Endothelial cell of umbilical vein (primary cell): Measurements from ENCODE around the gene LEMD1.

ENCODE experiments used
- EZH2 ChIP-seq: IDR thresholded peaks from 2 replicates; pipeline ENCODE4 v1.6.1; 2012; ENCODE audit warnings: borderline replicate concordance, low read depth, mild to moderate bottlenecking, moderate library complexity, low read length, inconsistent platforms; ENCODE audit not compliant: severe bottlenecking
- POLR2A ChIP-seq: IDR thresholded peaks from 2 replicates; pipeline ENCODE4 v1.6.1; 2012; ENCODE audit warnings: low read depth, mild to moderate bottlenecking, control low read depth, low read length
- TF ChIP-seq, protein P1 (sequence below), 2 donors: IDR thresholded peaks; 1 replicate in 1 of 2; 2 replicates in 1 of 2; pipeline ENCODE4 v1.5.1; 2011; ENCODE audit warnings: low read length in 2 of 2, mild to moderate bottlenecking in 2 of 2, moderate library complexity in 2 of 2, control low read depth in 1 of 2, inconsistent platforms in 1 of 2, low read depth in 1 of 2; ENCODE audit not compliant: insufficient read depth in 1 of 2; ENCODE audit errors: extremely low read depth in 1 of 2
- TF ChIP-seq, protein P2 (sequence below): IDR thresholded peaks from 2 replicates; pipeline ENCODE4 v1.6.1; 2011; ENCODE audit not compliant: insufficient read depth, insufficient read length

DNA sequence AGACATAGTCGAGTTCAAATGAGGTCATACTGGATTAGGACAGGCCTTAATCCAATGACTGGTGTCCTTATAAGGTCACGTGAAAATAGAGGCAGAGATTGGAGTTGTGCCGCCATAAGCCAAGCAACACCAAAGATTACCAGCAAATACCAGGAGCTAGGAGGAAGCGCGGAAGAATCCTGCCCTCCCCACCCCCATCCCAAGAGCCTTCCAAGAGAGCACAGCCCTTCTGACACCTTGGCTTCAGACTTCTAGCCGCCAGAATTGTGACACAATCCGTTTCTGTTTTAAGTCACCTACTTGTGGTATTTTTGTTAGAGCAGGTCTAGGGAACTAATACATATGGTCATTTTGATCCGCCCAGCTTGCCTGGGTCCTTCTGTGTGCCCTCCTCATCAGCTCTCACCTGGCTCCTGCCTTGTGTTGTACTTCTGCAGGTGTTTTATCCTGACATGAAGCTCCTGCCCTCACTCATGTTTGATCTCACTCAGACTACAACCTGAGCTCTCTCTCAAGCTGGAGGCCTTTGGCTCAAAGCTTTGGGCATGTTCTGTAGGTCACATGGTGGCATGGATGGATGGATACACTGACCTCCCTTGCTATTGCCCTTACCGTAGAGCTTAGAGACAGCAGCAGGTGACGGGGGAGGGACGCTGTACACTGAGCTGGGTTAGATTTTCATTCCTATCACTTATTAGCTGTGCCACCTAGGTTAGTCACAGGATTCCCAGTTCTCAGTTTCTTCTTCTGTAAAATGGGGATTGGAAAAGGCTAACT is 89.7 kb downstream of the LEMD1 start:
- TF ChIP-seq, protein P1, sequence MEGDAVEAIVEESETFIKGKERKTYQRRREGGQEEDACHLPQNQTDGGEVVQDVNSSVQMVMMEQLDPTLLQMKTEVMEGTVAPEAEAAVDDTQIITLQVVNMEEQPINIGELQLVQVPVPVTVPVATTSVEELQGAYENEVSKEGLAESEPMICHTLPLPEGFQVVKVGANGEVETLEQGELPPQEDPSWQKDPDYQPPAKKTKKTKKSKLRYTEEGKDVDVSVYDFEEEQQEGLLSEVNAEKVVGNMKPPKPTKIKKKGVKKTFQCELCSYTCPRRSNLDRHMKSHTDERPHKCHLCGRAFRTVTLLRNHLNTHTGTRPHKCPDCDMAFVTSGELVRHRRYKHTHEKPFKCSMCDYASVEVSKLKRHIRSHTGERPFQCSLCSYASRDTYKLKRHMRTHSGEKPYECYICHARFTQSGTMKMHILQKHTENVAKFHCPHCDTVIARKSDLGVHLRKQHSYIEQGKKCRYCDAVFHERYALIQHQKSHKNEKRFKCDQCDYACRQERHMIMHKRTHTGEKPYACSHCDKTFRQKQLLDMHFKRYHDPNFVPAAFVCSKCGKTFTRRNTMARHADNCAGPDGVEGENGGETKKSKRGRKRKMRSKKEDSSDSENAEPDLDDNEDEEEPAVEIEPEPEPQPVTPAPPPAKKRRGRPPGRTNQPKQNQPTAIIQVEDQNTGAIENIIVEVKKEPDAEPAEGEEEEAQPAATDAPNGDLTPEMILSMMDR (IDR thresholded peaks at IDR 0.05; ENCODE audit: extremely low read depth in 1 of 2, insufficient read depth in 1 of 2, low read depth in 1 of 2, low read length in 2 of 2), result no peak
- TF ChIP-seq POLR2A (no peak), EZH2 (no peak)
- TF ChIP-seq, protein P2, sequence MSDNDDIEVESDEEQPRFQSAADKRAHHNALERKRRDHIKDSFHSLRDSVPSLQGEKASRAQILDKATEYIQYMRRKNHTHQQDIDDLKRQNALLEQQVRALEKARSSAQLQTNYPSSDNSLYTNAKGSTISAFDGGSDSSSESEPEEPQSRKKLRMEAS, result no peak
